Measurements from ENCODE around the gene NFATC2IP. TPM values are rescaled to one million over a fixed set of nuclear protein-coding genes. Genes with fewer than 3 reads are reported as not detected.

Gene NFATC2IP
- polyA plus RNA-seq (2011; rRNA removed) (32.2 and 35.7 TPM in 2 replicates), polyA plus RNA-seq (2017; fragmentation: RNase III; extraction: RNeasy Plus Mini Kit Qiagen cat#74134 plus additional on column Dnase treatment) (29.7 to 31.4 TPM (median 30.3 TPM) in 3 replicates), polyA minus RNA-seq (2011; rRNA and poly(A)+ RNA removed) (24.2 and 25.7 TPM in 2 replicates)
- polyA plus RNA-seq (2012; cell fraction: cytosol; rRNA removed), result 27.8 and 35.6 TPM in 2 replicates
- 113 and 134 TPM in 2 replicates for polyA plus RNA-seq (2012; cell fraction: nucleus; rRNA removed)

GRCh38 chr16:28950648-28951409 lies at the start of gene NFATC2IP:
TSS of gene NFATC2IP (plus strand) at chr16:28950937. CDS start at chr16:28951012, 75 bp downstream.
- CTCF ChIA-PET, result interaction anchor here (0.8 to 10.5 kb wide), 3 partner anchors 23 to 115 kb away, joined by 3 to 190 read pairs (median 3); partner anchors contain the start of gene ATP2A1
- H3K4me1 ChIP-seq, result peaks cover 14% of the 10 kb centered on the region
- FAIRE-seq (peak; percentile 54), ATAC-seq (peak; percentile 93 to 97), DNase-seq (ENCODE audit: low read depth in 1 of 2, low spot score in 1 of 2) (peak; percentile 98 to 100)
- peak within 1 kb of the TSS; percentile 97 for H3K4me2 ChIP-seq
- peak within 1 kb of the TSS; percentile 89 to 97 for H3K27ac ChIP-seq
- no peaks in the 10 kb centered on the region for H3K9me3 ChIP-seq
- POLR2A ChIA-PET, result interaction anchor here (0.9 to 1.7 kb wide), 5 partner anchors 23 to 128 kb away, joined by 3 to 13 read pairs (median 5); partner anchors contain the start of genes ATXN2L, RABEP2, SH2B1 and TUFM
- 2% methylated on average over 47 of the region's 79 CpGs for WGBS (ENCODE audit: missing lambda C conversion rate)
- H3K4me3 ChIP-seq, result peak within 1 kb of the TSS; percentile 91
- peak; percentile 59; the same call in 1 of the 2 replicates for TF ChIP-seq PHF8 (IDR thresholded peaks at IDR 0.05; ENCODE audit: borderline replicate concordance, low read depth)
- peak; percentile 81 for TF ChIP-seq POLR2A (IDR thresholded peaks at IDR 0.05; ENCODE audit: low read length)
- TF ChIP-seq RARB (CRISPR knock-in tag; IDR thresholded peaks at IDR 0.05), result no peak
- TF ChIP-seq ELK1 (IDR thresholded peaks at IDR 0.05; ENCODE audit: low read depth, low read length), result no peak
- no peak for TF ChIP-seq ZFP36 (IDR thresholded peaks at IDR 0.05; ENCODE audit: borderline replicate concordance, partially characterized antibody)
- peak in 1 of 2 experiments; percentile 80; a peak in 2 of 5 replicates for TF ChIP-seq JUN (IDR thresholded peaks at IDR 0.05)
- TF ChIP-seq CHD2 (IDR thresholded peaks at IDR 0.05; ENCODE audit: low read length, partially characterized antibody), result peak; percentile 54
- TF ChIP-seq TP53 (CRISPR knock-in tag; IDR thresholded peaks at IDR 0.05), result no peak
- no peak for TF ChIP-seq FOSL2 (IDR thresholded peaks at IDR 0.05)
- TF ChIP-seq FOSL2 (CRISPR knock-in tag; IDR thresholded peaks at IDR 0.05), result no peak
- TF ChIP-seq ATOH8 (CRISPR knock-in tag; IDR thresholded peaks at IDR 0.05; ENCODE audit: low read depth), result no peak
- no peak for TF ChIP-seq HMGXB4 (CRISPR knock-in tag; IDR thresholded peaks at IDR 0.05; ENCODE audit: borderline replicate concordance)
- peak; percentile 77 for TF ChIP-seq MAX (IDR thresholded peaks at IDR 0.05)
- TF ChIP-seq HDAC2 (IDR thresholded peaks at IDR 0.05), result no peak
- TF ChIP-seq ESRRA (IDR thresholded peaks at IDR 0.05; ENCODE audit: borderline replicate concordance, low read length), result no peak
- no peak for TF ChIP-seq CHD4 (IDR thresholded peaks at IDR 0.05; ENCODE audit: borderline replicate concordance)
- no peak for TF ChIP-seq HOXA7 (CRISPR knock-in tag; IDR thresholded peaks at IDR 0.05)
- no peak for TF ChIP-seq CBX2 (IDR thresholded peaks at IDR 0.05; ENCODE audit: borderline replicate concordance, low read depth)
- no peak for TF ChIP-seq FOSB (CRISPR knock-in tag; IDR thresholded peaks at IDR 0.05)
- no peak for TF ChIP-seq HES2 (IDR thresholded peaks at IDR 0.05)
- TF ChIP-seq PBX3 (IDR thresholded peaks at IDR 0.05), result peak; percentile 99
- no peak for TF ChIP-seq JUNB (IDR thresholded peaks at IDR 0.05)
- peak; percentile 68; the same call in 1 of the 2 replicates for TF ChIP-seq E2F6 (IDR thresholded peaks at IDR 0.05; ENCODE audit: borderline replicate concordance, low read depth)
- peak; percentile 35; the same call in 1 of the 2 replicates for TF ChIP-seq USF2 (IDR thresholded peaks at IDR 0.05)
- peak; percentile 46 for TF ChIP-seq MAFK (IDR thresholded peaks at IDR 0.05; ENCODE audit: partially characterized antibody)
- no peak for TF ChIP-seq RFX5 (IDR thresholded peaks at IDR 0.05)
- no peak for TF ChIP-seq CTCF (IDR thresholded peaks at IDR 0.05)
- TF ChIP-seq RCOR1 (IDR thresholded peaks at IDR 0.05; ENCODE audit: low read depth, low read length), result no peak
- no peak for TF ChIP-seq CBX8 (IDR thresholded peaks at IDR 0.05)

Data from A549 (cell line).